SH-SY5Y (cell line): ENCODE results near the gene EPHB2.

Source experiments
- GATA2 ChIP-seq: IDR thresholded peaks from 2 replicates; pipeline ENCODE4 v1.6.1; 2011; ENCODE audit warnings: mild to moderate bottlenecking, low read depth, low read length
- GATA3 ChIP-seq: IDR thresholded peaks from 2 replicates; pipeline ENCODE4 v1.6.1; 2011; ENCODE audit warnings: low read depth, mild to moderate bottlenecking, low read length, moderate library complexity

- TF ChIP-seq GATA2 (no peak), GATA3 (no peak)
Measured at GRCh38 chr1:22913421-22914141, 202.9 kb downstream of the EPHB2 start.
